ENCODE results near the gene FAM162A.

The FAM162A gene, protein sequence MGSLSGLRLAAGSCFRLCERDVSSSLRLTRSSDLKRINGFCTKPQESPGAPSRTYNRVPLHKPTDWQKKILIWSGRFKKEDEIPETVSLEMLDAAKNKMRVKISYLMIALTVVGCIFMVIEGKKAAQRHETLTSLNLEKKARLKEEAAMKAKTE

DNA sequence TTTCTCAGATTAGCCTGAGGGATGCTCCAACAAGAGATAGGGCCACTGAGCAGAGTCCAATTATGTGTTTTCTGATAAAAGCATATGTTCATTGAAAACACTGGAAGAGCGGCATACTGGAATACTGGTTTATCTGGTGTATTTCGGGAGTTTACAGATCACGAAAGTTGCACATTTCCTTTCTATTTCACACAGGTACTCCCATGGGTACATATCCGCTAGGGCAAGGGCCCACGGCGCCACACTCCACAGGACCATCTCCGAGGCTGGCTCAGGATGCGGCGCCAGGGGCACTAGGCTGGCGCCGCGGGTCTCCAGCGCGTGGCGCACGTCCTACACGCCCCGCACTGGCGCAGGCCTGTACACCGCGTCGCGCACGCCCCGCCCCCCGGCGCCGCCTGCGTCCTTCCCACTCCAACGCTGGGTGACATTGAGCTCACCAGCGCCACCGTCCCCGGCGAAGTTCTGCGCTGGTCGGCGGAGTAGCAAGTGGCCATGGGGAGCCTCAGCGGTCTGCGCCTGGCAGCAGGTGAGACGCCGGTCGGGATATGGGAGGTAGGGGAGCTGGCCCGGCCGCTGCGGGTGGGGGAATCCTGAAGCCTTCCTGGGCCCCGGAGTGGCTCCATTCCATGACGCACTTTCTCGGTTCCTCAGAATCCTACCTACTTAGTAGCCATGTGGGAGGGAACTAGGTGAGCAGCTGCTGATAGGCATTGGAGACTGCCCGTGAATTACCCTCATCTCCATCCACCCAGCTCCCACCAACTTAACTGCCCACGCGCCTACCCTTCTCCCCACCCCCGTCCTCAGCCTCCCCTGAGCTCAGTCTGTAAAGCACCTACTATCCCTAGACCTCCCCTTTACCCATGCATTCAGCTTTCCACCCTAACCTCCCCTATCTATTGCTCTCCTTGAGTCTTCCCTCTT lies at the start of gene FAM162A:
FAM162A (plus strand) TSS at position 412 of the 927 bp plus-strand sequence; CDS start at position 496, 84 bp downstream.
- peak; percentile 88 to 95 for DNase-seq

DNA sequence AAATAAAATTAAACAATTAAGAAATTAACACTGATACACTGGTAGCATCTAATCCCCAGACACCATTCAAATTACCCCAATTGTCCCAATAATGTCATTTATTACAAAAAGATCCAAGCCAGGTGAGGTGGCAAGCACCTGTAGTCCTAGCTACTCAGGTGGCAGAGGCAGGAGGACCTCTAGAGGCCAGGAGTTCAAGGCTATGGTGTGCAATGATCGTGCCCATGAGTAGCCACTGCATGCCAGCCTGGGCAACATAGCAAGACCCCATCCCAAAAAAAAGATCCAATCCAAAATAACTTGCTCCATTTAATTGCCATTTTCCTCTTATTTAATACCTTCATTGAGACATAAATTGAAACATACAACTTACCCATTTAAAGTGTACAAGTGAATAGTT lies 41.2 kb upstream of the FAM162A start:
- DNase-seq, result no peak

DNA sequence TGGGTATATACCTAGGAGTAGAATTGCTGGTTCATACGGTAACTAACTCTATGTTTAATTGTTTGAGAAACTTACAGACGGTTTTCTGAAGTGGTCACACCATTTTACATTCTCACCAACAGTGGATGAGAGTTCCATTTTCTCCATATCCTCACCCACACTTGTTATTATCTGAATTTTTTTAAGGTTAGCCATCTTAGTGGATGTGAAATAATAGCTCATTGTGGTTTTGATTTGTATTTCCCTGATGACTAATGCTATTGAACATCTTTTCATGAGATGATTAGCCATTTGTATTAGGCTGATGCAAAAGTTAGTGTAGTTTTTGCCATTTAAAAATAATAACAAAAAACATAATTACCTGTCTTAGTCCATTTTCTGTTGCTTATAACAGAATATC lies 40.3 kb upstream of the FAM162A start:
- no peak for DNase-seq

DNA sequence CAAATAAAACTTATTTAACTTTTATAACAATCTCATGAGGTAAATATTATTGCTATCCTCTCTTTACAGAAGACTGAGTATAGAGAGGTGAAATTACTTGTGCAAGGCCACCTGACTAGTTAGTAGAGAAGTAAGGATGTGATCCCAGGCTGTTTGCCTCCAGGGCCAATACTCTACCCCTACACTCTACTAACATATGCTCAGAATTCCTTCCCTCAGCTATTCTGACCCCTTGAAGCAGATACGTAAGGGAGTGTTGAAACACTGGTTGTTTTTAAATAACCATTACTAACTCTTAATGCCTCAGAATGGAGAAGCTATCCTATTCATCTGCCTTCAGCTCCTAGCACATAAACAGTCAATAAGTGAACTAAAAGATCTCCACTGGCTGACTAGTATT lies 34.8 kb upstream of the FAM162A start:
- DNase-seq, result no peak

DNA sequence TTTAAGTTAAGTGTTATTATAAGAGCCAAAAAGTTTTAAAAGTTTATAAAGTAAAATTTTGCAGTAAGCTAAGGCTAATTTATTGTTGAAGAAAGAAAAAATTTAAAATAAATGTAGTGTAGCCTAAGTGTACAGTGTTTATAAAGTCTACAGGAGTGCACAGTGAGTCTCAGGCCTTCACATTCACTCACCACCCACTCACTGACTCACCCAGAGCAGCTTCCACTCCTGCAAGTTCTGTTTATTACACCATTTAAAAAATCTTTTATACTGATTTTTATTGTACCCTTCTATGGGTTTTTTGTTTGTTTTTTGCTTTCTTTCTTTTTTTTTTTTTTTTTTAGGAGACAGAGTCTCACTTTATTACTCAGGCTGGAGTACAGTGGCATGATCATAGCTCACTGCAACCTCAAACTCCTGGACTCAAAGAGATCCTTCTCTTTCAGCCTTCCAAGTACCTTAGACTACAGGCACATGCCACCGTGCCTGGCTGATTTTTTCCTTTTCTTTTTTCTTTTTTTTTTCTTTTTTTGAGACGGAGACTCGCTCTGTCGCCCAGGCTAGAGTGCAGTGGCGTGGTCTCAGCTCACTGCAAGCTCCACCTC lies 33.1 kb upstream of the FAM162A start:
- DNase-seq, result peak; percentile 57 to 67

DNA sequence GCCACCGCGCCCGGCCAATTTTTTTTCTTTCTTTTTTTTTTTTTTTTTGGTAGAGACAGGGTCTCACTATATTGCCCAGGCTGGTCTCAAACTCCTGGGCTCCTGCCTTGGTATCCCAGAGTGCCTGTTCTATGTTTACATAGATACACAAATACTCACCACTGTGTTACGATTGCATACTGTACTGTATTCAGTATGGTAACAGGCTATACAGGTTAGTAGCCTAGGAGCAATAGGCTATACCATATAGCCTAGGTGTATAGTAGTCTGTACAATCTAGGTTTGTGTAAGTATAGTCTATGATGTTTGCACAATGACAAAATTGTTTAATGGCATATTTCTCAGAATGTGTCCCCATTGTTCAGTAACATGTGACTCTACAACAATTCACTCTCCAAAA lies 32.4 kb upstream of the FAM162A start:
- no peak for DNase-seq

DNA sequence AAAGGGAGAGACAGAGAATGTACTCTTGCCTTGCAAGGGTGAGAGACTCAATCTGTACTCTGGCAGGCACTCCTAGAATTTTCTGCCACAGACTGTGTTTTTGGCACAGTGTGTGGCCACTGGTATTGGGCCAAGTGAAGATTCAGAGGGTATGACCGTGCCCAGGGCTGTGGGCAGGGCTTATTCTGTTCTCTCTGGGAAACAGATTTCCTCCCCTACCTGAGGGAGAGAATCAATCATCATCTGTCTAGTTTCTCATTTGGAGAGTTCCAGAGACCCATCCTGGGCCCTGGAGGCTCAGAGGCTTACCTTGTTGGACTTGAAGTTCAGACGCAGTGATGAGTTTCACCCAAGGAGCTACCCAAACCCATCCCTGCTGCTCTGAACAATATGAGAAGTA lies 30.8 kb upstream of the FAM162A start:
- no peak for DNase-seq

DNA sequence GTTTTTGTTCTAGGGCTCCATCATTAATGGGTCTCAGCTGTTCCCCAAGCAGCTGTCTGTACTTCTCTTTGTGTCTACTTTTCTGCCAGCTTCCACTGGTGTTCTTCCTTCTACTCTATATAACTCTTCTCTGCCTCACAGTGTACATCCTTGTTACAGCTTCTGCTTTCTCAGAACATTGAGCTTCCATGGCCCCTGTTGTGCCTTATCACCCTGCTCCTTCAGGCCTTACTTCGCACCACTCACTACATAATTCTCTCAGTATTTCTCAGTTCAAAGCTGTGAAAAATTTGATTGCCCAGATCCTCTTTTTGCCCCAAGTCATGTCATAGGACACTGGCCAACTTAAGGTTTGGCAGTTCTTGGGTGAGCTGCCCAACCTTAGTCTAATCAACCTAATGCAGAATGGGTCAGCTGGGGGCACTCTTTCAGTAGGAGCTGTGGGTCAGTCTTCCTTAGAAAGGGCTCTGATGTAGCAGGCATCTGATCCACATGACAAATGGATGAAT lies 30.0 kb upstream of the FAM162A start:
- DNase-seq, result peak in 1 of 2 donors; percentile 15

DNA sequence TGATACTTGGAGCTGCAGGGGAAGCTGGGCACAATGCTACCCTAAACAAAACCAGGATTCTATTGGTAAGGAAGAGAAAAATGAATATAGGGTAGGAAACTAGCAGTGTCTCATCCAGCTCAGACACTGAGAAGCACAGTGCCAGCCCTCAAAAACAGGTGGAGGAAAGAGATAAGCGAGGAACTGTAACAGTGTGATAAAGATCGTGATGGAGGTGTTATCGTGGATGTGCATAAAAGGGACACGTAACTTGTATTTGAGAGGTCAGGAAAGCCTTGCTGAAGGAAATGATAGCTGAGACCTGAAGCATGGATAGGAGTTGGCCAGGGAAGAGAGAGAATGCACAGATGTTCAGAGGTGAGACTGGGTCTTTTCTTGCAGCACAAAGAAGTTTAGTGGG lies 28.4 kb upstream of the FAM162A start:
- no peak for DNase-seq

DNA sequence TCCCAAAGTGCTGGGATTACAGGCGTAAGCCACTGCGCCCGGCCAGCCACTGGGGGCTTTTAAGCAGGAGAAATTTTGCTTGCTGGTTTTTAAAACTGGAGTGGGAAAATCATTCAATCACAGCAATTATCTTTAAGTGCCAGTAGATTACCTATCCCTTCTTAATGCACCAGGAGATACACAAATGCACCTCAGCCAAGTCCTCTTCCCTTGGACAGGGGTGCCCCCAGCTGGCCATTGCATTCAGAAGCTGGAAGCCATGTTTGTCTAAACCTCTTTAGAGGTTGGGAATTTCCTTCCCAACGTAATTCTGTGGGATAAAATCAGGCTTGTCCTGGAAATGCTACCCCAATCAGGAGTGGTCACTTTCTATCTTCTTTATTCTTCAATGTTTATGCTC lies 27.6 kb upstream of the FAM162A start:
- DNase-seq, result peak; percentile 38 to 49

DNA sequence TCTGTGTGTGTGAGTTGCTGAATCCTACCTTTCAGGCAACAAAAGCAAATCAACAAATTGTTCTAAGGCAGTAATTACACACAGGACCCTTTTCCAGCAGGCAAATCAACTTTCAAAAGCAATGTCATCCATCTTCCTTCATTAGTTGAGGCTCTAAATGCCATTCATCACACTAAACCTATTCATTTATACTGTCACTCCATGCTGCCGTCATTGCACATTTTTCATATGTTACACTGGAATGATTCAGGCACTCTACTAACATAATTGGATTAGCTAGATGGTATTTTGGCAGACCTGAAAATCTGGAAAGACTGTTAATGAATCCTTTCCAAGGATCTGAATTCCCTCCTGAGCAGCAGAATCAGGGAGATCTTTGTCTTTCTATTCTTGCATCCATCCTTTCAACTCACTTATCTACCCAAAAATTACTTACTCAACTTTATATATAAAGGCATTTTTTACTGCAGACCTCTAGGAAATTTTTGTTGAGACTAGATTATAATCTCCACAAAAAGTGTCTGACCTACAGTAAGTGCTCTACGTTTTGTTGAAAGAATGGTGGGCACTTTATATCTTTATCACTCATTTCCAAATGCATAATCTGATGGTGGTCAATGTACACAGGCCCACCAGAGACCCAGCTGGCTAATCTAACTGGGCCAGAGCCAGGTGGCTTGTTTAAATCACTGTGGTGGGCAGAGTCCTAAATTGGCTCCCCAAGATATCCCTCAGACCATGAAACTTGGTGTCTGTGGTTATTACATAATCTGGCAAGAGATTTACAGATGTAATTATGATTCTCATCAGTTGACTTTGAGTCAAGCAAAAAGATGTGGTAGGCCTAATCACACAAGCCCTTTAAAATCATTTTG lies 25.9 kb upstream of the FAM162A start:
- DNase-seq, result no peak

DNA sequence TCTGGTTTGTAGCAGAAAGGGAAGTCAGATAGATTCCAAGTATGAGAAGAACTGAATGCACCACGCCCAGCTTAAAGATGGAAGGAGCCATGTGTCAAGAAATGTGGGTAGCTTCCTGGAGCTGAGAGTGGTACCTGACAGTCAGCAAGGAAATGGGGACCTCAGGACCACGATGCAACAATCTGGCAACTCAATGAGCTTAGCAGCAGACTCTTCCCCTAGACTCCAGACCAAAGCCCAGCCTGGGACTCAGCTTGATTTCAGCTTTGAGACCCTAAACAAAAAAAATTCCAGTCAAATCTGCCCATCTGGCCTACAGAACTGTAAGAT lies 25.3 kb upstream of the FAM162A start:
- DNase-seq, result no peak

DNA sequence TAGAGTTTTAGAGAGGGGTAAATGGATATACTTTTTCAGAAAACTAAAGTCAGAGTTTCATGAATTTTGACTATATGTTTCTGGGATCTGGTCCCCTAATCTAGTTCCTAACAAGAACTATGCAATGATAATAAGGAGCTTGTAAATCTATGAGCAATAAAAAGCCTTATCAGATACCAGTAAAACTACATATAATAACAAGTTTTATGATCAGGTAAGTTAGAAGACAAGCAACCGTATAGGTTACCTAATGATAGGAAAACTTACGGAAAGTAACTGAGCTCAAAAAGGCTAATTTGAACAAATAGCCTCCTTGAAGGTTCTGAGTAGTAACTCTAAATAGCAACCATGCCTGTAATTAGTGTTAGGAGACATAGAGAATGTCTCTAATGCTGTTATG lies 22.0 kb upstream of the FAM162A start:
- no peak for DNase-seq

DNA sequence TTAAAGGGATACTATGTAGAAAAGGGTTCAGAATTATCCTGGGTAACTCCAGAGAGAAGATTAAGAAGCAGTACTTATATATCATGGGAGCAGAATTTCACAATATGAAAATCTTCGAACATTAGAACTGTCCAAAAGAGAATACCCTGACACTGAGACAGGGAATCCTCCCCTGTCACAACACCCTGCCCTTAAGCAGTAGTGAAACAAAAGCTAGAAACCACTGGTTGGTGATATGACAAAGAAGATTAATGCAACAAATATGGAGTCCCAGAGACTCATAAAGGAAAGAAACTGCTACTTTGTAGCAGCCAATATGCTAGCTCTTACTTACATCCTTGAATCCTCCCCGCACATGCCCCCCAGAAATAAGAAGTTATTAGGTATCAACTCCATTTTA lies 19.5 kb upstream of the FAM162A start:
- peak in 1 of 2 donors; percentile 13 for DNase-seq

DNA sequence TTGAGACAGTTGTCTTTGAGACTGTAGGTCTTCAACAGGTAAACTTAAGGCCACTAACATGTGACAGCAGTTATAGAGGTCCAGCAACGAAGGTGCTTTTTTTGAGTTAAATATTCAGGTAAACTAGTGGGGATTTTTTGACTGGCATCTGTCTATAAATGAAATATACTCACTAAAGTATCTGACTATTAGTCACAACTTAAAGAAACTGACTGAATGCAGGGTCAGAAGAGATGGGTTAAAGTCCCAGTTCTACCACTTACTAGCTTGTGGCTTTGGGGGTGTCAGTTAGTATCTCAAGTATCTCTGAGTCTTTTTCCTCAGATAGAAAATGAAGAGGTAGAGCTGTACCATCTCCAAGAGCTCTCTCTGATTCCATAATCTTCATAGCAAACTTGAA lies 18.9 kb upstream of the FAM162A start:
- no peak for DNase-seq

DNA sequence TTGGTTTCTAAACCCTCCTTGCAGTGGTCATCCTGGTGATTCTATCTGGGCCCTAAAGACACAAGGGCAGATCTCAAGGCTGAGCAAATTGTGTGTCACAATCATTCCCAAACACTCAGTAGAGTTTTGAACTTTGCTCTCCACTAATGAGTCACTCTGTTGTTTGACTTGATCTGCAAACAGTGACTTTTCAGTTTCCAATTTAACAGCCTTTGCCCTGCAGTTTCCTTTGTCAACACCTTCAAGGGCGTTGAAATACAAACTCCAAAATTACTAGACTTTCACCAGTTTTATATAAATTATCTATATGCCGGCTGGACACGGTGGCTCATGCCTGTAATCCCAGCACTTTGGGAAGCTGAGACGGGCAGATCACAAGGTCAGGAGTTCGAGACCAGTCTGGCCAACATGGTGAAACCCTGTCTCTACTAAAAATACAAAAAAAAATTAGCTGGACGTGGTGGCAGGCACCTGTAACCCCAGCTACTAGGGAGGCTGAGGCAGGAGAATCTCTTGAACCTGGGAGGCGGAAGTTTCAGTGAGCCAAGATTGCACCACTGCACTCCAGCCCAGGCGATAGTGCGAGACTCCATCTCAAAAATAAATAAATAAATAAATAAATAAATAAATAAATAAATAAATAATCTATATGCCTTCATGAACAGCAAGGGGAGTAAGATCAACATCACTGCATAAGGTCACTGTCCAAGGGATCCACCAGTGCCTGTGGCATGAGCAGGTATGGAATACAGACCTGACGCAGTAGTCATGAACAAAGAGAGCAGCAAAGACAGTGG lies 18.2 kb upstream of the FAM162A start:
- DNase-seq, result peak; percentile 46 to 74

DNA sequence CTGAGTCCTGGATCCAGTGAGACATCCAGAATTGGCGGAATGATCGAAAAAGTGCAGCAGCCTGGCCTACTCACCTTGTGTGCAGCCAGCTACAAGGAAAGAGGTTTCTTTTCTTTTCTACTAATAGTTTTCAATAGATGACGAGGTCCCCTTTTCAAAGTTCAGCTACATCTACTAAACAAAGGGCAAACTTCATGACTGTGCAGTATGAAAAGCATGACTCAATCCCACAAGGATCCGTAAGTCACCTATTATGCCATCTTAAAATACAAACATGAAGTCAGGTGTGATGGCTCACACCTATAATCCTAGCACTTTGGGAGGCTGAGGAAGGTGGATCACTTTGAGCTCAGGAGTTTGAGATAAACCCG lies 17.6 kb upstream of the FAM162A start:
- DNase-seq, result no peak

DNA sequence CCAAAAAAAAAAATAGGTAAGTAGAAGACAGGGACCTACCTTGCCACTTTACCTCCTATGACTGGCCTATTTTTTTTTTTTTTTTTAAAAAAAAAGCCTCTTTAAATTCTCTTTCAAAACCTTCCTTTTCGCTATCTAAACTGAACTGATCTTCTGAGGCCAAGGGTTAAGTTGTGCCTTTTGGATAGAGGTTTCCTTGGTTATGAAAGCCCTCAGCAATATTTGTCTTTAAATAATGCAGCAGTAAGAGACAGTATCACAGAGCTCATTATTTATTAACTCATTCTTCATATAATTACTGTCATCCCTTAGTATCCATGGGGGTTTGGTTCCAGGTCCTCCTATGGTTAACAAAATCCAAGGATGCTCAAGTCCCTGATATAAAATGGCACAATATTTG lies 9.9 kb upstream of the FAM162A start:
- DNase-seq, result no peak

DNA sequence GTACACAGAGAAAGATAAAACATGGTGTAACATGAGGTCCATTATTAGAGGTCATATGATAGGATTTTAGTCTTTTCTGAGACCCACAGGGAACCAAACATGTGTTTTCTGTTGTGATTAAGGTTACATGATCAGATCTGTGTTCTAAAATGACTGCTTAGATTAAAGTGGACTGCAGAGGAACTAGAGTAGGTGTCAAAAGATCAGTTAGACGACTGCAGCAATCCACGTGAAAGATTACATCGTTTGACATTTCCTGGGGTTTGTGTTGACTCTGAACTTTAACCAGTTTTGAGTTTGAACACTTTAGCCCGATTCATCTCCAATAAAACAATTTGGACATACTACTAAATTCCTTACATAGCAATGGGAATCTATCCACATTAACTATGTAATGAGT lies 6.0 kb upstream of the FAM162A start:
- no peak for DNase-seq

DNA sequence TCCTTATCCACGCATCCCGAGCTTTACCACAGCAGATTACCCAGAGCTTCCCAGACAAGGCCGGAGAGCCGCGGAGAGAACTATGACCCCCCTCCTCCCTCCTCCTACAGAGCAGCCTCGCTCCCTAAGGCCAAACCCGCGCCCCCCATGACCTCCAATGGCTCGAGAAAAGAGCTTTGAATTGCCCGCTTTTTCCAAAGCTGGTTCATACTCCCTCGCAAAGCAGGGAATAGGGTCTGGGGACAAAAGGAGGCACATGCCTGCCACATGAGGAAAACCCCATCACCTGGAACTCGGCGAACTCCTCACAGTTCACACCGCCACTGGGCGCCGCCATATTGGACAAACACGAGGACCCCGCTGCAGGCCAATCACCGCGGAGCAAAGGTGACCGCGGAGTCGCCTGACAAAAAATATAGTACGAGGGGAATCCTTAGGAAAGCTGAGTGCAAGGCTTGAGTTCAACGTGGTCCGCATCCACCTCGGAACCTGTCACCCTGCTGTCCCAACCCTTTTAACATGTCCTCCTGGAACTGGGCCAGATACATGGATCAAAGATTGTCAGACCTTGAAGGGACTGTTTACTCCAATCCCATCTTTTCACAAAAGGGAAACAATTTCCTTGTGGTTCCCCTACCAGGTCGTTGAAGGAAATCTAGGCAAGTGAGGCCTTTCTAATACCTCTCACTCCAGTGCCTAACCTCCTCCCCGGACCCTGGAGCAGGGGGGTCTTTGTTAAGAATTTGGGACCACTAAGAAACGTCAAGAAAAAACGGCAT lies 905 bp upstream of the FAM162A start, which contains the start of gene MIX23:
MIX23 (minus strand) TSS at position 344 of the 779 bp plus-strand sequence; CDS start at position 337, 7 bp downstream.
- peak; percentile 71 to 87 for DNase-seq

DNA sequence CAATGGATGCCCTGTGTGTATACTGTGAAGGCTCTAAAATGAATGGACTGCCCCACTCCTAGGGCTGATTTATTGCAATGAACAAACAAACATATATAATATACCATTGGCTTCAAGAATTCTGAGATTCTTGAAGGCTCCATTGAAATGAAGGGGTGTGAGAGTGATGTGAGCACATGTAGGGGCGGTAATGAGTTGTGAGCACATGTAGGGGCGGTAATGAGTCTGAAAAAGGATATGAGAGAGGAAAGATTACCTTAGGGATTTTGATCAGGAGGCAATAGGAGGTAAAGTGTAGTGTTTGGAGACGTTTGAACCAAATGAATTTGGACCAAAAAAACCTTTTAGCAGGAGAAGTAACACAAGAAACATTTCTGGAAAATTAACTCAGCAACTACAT lies 3.7 kb downstream of the FAM162A start:
- DNase-seq, result no peak
